Fibroblast of lung (primary cell): ENCODE results near the gene ZNF554.

ENCODE experiments used
- EZH2 ChIP-seq: IDR thresholded peaks from 2 replicates; pipeline ENCODE4 v1.5.1; 2012; ENCODE audit warnings: low read length, control low read depth, mild to moderate bottlenecking; ENCODE audit errors: missing control alignments
- TF ChIP-seq, protein P1 (sequence below), 2 donors: IDR thresholded peaks in 1 of 2; conservative IDR thresholded peaks in 1 of 2; 1 replicate in 1 of 2; 2 replicates in 1 of 2; pipeline ENCODE4 v1.5.1; 2011 to 2012; ENCODE audit warnings: low read length in 2 of 2, control low read depth in 1 of 2, inconsistent platforms in 1 of 2, low read depth in 1 of 2, mild to moderate bottlenecking in 1 of 2

DNA sequence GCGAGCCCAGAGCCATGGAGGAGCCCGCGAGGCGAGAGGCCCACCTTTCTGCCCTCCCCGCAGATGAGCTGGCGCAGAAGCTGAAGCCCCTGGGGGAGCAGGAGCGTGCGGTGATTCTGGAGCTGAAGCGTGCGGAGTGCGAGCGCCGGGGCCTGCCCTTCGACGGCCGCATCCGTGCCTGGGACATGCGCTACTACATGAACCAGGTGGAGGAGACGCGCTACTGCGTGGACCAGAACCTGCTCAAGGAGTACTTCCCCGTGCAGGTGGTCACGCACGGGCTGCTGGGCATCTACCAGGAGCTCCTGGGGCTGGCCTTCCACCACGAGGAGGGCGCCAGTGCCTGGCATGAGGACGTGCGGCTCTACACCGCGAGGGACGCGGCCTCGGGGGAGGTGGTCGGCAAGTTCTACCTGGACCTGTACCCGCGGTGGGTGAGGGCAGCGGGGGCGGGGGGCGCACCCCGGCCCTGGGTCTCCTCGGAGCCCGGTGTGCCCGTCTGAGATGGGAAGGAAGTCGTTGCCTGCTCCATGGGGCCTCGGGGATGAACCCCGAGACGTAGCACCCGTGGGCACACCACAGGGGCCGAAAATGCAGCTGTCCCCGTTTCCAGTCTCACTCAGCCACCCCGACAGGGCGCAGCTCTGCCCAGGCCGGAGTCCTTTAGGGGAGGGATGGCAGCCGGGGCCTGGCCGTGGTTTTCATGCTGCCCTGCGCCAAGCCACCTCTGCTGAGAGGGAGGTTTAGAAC, 12.1 kb upstream of the ZNF554 start:
- TF ChIP-seq, protein P1, sequence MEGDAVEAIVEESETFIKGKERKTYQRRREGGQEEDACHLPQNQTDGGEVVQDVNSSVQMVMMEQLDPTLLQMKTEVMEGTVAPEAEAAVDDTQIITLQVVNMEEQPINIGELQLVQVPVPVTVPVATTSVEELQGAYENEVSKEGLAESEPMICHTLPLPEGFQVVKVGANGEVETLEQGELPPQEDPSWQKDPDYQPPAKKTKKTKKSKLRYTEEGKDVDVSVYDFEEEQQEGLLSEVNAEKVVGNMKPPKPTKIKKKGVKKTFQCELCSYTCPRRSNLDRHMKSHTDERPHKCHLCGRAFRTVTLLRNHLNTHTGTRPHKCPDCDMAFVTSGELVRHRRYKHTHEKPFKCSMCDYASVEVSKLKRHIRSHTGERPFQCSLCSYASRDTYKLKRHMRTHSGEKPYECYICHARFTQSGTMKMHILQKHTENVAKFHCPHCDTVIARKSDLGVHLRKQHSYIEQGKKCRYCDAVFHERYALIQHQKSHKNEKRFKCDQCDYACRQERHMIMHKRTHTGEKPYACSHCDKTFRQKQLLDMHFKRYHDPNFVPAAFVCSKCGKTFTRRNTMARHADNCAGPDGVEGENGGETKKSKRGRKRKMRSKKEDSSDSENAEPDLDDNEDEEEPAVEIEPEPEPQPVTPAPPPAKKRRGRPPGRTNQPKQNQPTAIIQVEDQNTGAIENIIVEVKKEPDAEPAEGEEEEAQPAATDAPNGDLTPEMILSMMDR (conservative IDR thresholded peaks at IDR 0.05 in 1 of 2, IDR thresholded peaks at IDR 0.05 in 1 of 2; ENCODE audit: low read depth in 1 of 2, low read length in 2 of 2), result no peak
- TF ChIP-seq EZH2, result no peak
